ENCODE measurements around the gene MACROD2.

Gene MACROD2

DNA sequence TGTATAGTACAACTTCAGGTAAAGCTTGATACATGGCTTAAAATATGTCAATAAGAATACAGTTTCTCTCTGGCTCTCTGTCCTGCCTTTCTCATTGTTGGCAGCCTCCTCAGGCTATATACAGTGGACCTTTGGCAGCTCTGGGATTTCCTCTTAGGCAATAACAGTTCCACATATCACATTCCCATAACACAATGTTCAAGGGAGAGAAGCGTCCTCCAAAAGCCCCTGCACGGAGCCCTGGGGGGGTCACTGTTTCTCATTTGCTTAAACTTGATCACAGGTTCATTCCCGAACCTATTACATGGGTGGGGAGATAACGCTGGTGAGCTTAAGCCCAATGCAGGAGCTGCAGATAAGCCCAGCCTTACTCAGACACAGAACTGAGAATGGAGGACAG lies 346.5 kb downstream of the MACROD2 start:
- Histone ChIP-seq H3K4me3 (ENCODE audit: insufficient read length, low read depth) (no peak overlapping the region), H3K4me1 (ENCODE audit: insufficient read depth, insufficient read length) (no peaks in the 10 kb centered on the region), H3K27me3 (ENCODE audit: insufficient read depth, insufficient read length) (no peaks in the 10 kb centered on the region), H3K9ac (ENCODE audit: insufficient read length, low read depth) (no peak overlapping the region), H3K9me3 (ENCODE audit: insufficient read depth, low read length) (no peaks in the 10 kb centered on the region), H3K36me3 (ENCODE audit: insufficient read depth, insufficient read length, low read length) (no peaks in the 10 kb centered on the region)
- no peak for TF ChIP-seq ZNF274 (IDR thresholded peaks at IDR 0.05; ENCODE audit: low read depth, low read length)
- TF ChIP-seq SUZ12 (IDR thresholded peaks at IDR 0.05; ENCODE audit: extremely low read depth, insufficient read depth, insufficient read length), result no peak
- no peak for TF ChIP-seq YY1 (IDR thresholded peaks at IDR 0.05; ENCODE audit: insufficient read depth, insufficient read length)
- no peak for DNase-seq (ENCODE audit: low read depth, low spot score)

DNA sequence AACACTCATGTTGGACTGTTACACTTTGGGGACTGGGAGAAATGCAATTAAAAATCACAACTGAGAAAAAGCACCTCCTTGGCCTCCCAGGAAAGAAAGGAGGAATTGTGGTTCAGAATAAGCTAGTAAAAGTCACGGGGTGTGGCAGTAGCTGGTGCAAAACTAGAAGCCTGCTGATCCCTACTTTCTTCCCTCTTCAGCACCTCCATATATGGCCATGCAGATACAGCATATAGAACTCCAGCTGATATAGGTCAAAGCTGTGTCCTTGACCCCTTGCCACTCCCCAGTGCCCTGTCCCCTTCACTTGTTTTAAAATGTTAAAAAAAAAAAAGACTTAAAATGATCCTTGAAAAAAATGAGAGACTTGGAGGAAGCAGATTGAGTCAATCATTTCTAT lies 347.6 kb downstream of the MACROD2 start:
- H3K4me1 ChIP-seq (ENCODE audit: insufficient read depth, insufficient read length), result no peaks in the 10 kb centered on the region
- no peak for DNase-seq (ENCODE audit: low read depth, low spot score)

DNA sequence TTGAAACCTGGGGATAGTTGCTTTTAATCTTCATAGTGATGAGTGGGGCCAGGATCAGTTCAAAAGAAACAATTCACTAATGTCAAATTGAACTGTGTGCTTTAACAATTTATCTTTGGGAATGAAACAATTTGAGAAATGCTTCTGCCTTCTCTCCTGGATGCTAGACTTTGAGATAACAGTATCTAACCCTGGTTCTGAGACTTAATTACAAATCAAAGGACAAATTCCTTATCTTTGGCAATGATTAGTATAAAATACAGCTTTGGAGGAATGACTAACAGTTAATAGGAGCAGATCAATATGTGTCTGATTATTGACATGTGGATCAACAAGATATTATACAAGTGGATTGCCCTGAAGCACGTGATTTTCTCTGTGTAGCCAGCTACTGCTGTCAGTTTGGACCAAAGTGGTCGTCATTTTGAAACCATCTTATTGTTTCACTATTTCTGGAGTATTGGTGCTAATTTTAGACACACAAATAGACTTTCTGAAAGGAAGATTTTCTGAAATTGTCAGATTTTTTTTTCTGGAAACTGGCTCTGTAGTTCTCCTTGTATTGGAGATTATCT lies 348.3 kb downstream of the MACROD2 start:
- no peaks in the 10 kb centered on the region for H3K9me3 ChIP-seq (ENCODE audit: insufficient read depth, low read length)
- no peaks in the 10 kb centered on the region for H3K27me3 ChIP-seq (ENCODE audit: insufficient read depth, insufficient read length)
- no peaks in the 10 kb centered on the region for H3K4me1 ChIP-seq (ENCODE audit: insufficient read depth, insufficient read length)
- H3K9ac ChIP-seq (ENCODE audit: insufficient read length, low read depth), result no peak overlapping the region
- no peak overlapping the region for H3K4me3 ChIP-seq (ENCODE audit: insufficient read length, low read depth)
- DNase-seq (ENCODE audit: low read depth, low spot score), result no peak
- H3K36me3 ChIP-seq (ENCODE audit: insufficient read depth, insufficient read length, low read length), result no peaks in the 10 kb centered on the region
- TF ChIP-seq SUZ12 (IDR thresholded peaks at IDR 0.05; ENCODE audit: extremely low read depth, insufficient read depth, insufficient read length) (no peak), ZNF274 (IDR thresholded peaks at IDR 0.05; ENCODE audit: low read depth, low read length) (no peak), YY1 (IDR thresholded peaks at IDR 0.05; ENCODE audit: insufficient read depth, insufficient read length) (no peak)

More for the DNA sequence above, 347.6 kb downstream of the MACROD2 start:
- Histone ChIP-seq H3K27me3 (ENCODE audit: insufficient read depth, insufficient read length) (no peaks in the 10 kb centered on the region), H3K36me3 (ENCODE audit: insufficient read depth, insufficient read length, low read length) (no peaks in the 10 kb centered on the region), H3K9ac (ENCODE audit: insufficient read length, low read depth) (no peak overlapping the region), H3K9me3 (ENCODE audit: insufficient read depth, low read length) (no peaks in the 10 kb centered on the region), H3K4me3 (ENCODE audit: insufficient read length, low read depth) (no peak overlapping the region)
- no peak for TF ChIP-seq SUZ12 (IDR thresholded peaks at IDR 0.05; ENCODE audit: extremely low read depth, insufficient read depth, insufficient read length)
- no peak for TF ChIP-seq YY1 (IDR thresholded peaks at IDR 0.05; ENCODE audit: insufficient read depth, insufficient read length)
- no peak for TF ChIP-seq ZNF274 (IDR thresholded peaks at IDR 0.05; ENCODE audit: low read depth, low read length)

DNA sequence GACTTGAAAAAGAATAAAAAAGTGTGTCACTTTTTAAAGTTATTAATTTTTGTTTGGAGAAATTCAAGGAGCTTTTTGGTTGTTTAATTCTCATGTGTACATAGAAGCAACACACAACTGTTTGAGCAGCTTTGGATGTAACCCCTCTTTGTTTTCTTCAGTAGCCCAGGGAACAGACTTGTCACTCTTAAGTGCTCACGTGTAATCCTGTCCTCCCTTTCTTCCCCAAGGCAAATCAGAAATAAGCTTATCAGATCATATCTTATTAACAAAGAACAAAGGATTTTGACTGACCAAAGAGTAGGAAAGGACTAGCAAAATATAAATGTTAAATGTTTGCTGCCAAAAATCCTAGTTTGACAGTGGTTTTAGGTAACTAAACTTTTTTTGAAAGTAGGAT lies 349.4 kb downstream of the MACROD2 start:
- no peak for TF ChIP-seq ZNF274 (IDR thresholded peaks at IDR 0.05; ENCODE audit: low read depth, low read length)
- no peak for TF ChIP-seq YY1 (IDR thresholded peaks at IDR 0.05; ENCODE audit: insufficient read depth, insufficient read length)
- no peak for TF ChIP-seq SUZ12 (IDR thresholded peaks at IDR 0.05; ENCODE audit: extremely low read depth, insufficient read depth, insufficient read length)
- Histone ChIP-seq H3K4me3 (ENCODE audit: insufficient read length, low read depth) (no peak overlapping the region), H3K9ac (ENCODE audit: insufficient read length, low read depth) (no peak overlapping the region), H3K36me3 (ENCODE audit: insufficient read depth, insufficient read length, low read length) (no peaks in the 10 kb centered on the region), H3K27me3 (ENCODE audit: insufficient read depth, insufficient read length) (no peaks in the 10 kb centered on the region), H3K4me1 (ENCODE audit: insufficient read depth, insufficient read length) (no peaks in the 10 kb centered on the region), H3K9me3 (ENCODE audit: insufficient read depth, low read length) (no peaks in the 10 kb centered on the region)
- no peak for DNase-seq (ENCODE audit: low read depth, low spot score)

DNA sequence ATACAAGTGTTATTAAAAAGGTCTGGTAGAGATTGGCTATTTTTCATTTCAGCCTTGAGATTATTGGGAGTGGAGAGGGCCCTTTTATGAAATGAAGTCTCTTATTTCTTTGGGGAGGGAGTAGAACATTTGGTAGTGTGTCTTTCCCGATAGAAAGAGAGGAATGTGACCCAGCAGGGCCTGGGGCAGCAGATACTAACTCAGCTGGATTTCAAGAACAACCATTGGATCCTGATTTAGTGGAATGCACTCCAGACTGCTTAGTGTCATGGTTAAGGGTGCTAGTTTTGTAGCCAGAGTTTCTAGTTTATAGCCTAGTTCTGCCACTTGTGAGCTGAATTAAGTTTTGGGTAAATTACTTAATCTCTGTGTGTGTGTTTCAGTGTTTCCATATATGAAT lies 360.5 kb downstream of the MACROD2 start:
- Histone ChIP-seq H3K4me1 (ENCODE audit: insufficient read depth, insufficient read length) (no peaks in the 10 kb centered on the region), H3K4me3 (ENCODE audit: insufficient read length, low read depth) (no peak overlapping the region), H3K27me3 (ENCODE audit: insufficient read depth, insufficient read length) (no peaks in the 10 kb centered on the region), H3K9me3 (ENCODE audit: insufficient read depth, low read length) (no peaks in the 10 kb centered on the region), H3K9ac (ENCODE audit: insufficient read length, low read depth) (no peak overlapping the region), H3K36me3 (ENCODE audit: insufficient read depth, insufficient read length, low read length) (no peaks in the 10 kb centered on the region)
- TF ChIP-seq YY1 (IDR thresholded peaks at IDR 0.05; ENCODE audit: insufficient read depth, insufficient read length) (no peak), ZNF274 (IDR thresholded peaks at IDR 0.05; ENCODE audit: low read depth, low read length) (no peak), SUZ12 (IDR thresholded peaks at IDR 0.05; ENCODE audit: extremely low read depth, insufficient read depth, insufficient read length) (no peak)
- DNase-seq (ENCODE audit: low read depth, low spot score), result no peak

DNA sequence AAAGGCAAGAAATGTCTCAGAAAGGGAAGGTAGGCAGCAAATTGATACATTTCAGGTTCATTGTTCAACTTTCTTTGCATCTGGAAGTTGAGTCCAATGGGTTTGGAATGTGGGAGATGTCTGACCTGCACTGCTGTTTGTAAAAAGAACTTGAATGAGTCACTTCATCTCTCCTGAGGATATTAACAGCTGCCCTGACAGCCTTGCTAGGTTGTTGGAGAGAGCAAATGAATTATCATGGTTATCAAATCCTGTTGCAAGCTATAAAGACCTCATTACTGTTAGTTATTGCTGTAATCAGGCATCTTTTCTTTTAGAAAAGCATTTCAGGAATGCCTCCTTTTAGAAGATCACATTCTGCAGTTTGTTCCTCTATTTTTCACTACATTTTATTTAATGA lies 365.1 kb downstream of the MACROD2 start:
- no peak overlapping the region for H3K4me3 ChIP-seq (ENCODE audit: insufficient read length, low read depth)
- no peak for DNase-seq (ENCODE audit: low read depth, low spot score)
- no peak for TF ChIP-seq SUZ12 (IDR thresholded peaks at IDR 0.05; ENCODE audit: extremely low read depth, insufficient read depth, insufficient read length)
- no peak for TF ChIP-seq ZNF274 (IDR thresholded peaks at IDR 0.05; ENCODE audit: low read depth, low read length)
- no peak for TF ChIP-seq YY1 (IDR thresholded peaks at IDR 0.05; ENCODE audit: insufficient read depth, insufficient read length)
- H3K9me3 ChIP-seq (ENCODE audit: insufficient read depth, low read length), result no peaks in the 10 kb centered on the region
- no peak overlapping the region for H3K9ac ChIP-seq (ENCODE audit: insufficient read length, low read depth)
- H3K36me3 ChIP-seq (ENCODE audit: insufficient read depth, insufficient read length, low read length), result no peaks in the 10 kb centered on the region
- no peaks in the 10 kb centered on the region for H3K27me3 ChIP-seq (ENCODE audit: insufficient read depth, insufficient read length)
- no peaks in the 10 kb centered on the region for H3K4me1 ChIP-seq (ENCODE audit: insufficient read depth, insufficient read length)

DNA sequence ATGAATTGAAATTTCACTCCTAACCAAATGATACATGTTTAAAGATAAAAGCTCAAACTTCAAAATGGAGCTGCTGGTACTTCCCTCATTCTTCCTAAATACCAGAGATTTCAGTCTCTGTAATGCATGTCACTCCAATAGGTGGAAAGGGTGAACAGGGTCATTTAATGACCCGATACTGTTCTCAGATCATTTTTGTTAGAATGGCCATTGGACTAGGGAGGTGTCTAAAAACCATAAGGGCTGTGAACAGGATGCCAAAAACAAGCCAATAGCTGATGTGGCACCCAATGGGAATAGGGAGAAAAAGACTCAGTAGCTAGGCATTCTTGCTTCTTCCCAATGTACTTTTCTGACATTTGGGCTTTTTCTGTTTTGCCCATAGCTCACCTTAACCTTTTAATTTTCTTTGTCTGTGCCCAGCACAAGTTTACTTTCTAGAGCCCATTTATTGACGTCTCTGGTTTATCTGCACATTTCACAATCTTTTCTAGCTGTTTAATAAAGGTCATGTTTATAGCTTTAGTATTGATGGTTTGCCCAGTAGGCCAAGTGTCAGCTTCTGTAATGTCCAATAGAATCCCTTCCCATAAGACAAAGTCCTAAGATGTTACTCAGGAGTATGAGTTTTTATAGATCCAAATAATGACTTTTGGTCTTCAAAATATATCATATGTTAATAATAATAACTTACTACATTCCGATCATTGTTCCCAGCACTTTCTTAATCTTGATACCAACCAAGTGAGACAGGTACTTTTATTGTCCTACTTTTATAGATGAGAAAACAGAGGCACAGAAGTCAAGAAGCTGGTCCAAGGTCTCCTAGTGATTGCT lies 366.4 kb downstream of the MACROD2 start:
- no peak for DNase-seq (ENCODE audit: low read depth, low spot score)
- H3K36me3 ChIP-seq (ENCODE audit: insufficient read depth, insufficient read length, low read length), result no peaks in the 10 kb centered on the region
- no peak for TF ChIP-seq YY1 (IDR thresholded peaks at IDR 0.05; ENCODE audit: insufficient read depth, insufficient read length)
- TF ChIP-seq SUZ12 (IDR thresholded peaks at IDR 0.05; ENCODE audit: extremely low read depth, insufficient read depth, insufficient read length), result no peak
- no peak for TF ChIP-seq ZNF274 (IDR thresholded peaks at IDR 0.05; ENCODE audit: low read depth, low read length)
- no peak overlapping the region for H3K9ac ChIP-seq (ENCODE audit: insufficient read length, low read depth)
- H3K9me3 ChIP-seq (ENCODE audit: insufficient read depth, low read length), result no peaks in the 10 kb centered on the region
- H3K27me3 ChIP-seq (ENCODE audit: insufficient read depth, insufficient read length), result no peaks in the 10 kb centered on the region
- no peak overlapping the region for H3K4me3 ChIP-seq (ENCODE audit: insufficient read length, low read depth)
- H3K4me1 ChIP-seq (ENCODE audit: insufficient read depth, insufficient read length), result no peaks in the 10 kb centered on the region
